ENCODE data around the gene STK24.

The STK24 gene

GRCh38 chr13:98486412-98486811, 90.5 kb downstream of the STK24 start:
- no peak for DNase-seq

- no peak for DNase-seq
Observed at GRCh38 chr13:98485561-98485960, 91.3 kb downstream of the STK24 start.

GRCh38 chr13:98484289-98485219, 92.4 kb downstream of the STK24 start:
- peak; percentile 33 for DNase-seq

DNA sequence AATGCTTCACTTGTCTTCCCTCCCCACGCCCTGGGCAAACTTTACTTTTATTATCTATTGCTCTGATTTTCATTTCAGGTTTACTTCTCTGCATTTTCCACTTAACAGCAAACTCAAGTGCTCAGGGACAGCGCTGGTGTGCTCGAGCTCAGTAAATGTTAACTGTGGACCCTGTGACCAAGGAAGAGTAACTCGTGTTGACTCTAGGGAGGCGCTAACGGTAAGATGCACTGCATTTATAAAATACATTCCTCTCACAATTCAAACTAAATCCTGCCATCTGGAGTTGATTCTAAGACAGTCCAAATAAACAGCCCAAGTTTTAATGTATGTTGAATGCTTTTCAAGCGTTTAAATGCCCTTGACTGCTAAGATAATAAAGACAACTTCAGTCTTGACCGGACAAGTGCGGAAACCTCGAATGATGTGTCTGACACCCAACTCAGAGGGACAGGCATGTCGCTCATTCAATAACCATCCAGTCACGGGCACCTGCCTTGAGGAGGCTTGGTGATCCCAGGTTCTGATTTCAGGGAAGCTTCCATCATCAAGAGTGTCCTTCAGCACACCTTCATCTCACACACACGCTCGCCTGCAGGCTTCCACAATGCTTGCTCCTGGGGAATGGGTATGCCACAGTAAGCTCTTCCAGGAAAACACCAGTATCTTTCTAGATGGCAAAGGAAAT, 93.2 kb downstream of the STK24 start:
- DNase-seq: no peak

GRCh38 chr13:98482476-98483444, 94.1 kb downstream of the STK24 start:
- DNase-seq: no peak

GRCh38 chr13:98480915-98481877, 95.7 kb downstream of the STK24 start:
- DNase-seq: no peak

DNA sequence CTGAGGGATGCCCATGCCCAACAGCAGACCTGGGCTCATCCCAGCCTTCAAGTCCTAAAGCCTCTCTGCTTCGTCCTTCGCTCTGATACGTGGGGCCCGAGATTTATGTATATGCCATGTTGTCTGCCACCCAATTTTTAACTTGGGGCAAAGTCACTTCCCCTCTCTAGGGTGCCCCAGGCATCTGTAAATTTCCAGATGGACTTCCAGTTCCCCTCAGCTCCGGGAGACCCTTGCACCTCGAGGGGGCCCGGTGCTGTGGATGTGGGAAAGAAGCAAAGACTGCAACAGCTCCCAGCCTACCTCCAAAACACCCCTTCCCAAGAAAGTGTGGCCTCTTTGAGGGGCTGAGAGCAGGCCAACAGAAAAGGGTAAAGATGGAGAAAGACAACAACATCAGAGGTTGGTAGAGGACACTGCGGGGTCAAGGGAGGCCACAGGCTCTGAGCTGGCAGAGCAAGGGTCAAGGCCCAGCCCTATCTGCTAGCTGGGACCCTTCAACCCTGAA, 97.4 kb downstream of the STK24 start:
- DNase-seq: no peak

DNA sequence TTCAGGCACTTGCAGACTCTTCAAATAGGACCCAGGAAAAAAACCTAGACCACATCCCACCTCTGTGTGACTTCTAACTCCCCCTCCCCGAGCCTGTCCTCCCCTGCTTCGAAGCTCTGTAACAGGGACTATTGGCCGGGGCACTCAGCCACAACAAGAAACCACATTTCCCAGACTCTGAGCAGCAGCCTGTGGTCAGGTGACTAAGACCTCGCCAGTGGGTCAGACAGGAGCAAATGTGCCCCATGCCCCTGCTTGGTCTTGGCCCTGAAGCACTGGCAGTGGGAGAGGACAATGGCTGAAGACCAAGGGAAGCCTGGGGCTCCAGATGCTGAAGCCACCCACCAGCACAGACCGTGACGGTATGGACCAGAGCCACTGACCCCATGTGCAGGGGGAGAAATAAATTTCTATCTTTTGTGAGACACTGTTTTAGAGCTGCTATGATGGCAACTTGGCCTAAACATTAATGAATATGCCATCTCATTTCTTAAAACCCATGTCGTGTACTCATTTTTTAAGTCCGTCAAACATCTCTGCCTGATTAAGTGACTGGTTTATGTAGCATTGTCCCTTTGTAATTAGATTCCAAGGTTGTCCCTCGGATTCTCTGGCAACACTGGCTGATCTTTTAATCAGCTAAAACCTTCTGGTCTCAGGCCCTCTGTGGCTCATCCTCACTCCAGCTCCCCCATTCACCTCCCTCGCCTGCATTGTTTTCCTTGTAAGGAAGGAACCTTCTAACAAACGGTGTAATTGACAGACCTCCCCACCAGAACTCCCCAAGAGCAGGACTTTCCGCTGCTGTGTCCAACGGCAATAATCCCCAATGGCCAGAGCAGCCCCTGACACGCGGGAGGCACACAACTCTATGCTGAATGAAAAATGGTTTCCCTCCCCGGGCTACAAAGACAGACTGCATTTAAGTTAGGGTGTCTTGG, 98.4 kb downstream of the STK24 start:
- DNase-seq: peak; percentile 64

DNA sequence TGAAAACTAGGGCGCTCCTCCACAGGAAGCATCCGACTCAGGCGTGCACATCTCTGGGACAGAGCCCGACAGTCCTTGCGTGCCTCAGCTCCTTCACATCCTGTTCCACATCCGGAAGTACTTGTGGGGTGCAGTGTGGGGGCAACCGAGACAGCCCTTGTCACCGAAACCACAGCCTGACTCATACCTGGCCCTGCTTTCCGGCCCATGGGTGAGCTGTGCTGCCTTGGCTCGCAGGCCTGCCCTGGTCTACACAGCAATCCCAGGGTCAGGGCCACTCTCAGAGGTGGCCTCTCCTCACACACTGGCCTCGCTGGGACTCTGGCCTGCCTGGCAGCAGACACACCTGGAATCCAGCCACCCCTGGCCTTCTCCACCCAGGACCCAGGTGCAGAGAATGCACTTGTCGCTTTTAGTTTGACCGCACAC, 100.4 kb downstream of the STK24 start:
- peak; percentile 88 for DNase-seq

GRCh38 chr13:98476106-98476505, 100.8 kb downstream of the STK24 start:
- DNase-seq: no peak

GRCh38 chr13:98475522-98475921, 101.4 kb downstream of the STK24 start:
- no peak for DNase-seq

GRCh38 chr13:98474761-98475160, 102.1 kb downstream of the STK24 start:
- DNase-seq: no peak

DNA sequence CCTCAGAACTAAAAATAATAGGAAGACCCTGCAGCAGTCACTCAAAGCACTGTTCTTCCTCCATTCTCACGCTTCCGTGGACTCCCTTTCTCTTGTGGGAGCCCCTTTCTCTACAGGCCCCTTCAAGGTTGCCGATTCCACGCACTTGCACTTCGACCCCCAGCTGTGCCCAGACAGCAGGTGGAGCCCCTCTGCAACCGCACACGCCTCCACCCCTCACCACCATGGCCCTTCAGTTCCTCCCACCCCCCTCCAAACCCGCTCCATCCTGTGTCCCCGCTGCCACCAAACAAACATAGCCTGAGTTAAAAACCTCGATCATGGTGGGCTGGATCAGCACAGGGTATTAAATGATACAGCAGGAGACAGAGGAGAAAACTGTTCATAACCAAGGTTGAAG, 102.6 kb downstream of the STK24 start:
- DNase-seq: no peak

GRCh38 chr13:98473788-98474144, 103.1 kb downstream of the STK24 start:
- DNase-seq: no peak

GRCh38 chr13:98473135-98473787, 103.6 kb downstream of the STK24 start:
- DNase-seq: no peak

DNA sequence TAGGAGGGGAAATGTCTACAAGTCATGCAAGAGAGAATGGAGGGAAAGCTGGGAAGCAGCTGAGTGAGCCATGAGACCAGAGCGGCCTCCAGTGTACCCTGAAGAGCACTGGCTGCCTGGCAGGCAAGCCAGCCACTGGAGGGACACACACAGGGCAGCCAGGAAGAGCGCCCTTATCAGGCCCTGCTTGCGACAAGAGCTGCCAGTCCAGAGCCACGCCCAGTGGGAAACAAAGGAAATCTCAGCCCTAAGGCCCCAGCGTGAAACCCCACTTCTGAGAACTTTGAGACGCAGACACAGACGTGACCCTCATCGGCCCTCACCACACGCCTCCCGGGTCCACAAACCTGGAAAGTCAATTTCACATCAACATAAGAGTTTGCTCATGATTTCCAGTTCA, 105.0 kb downstream of the STK24 start:
- DNase-seq: no peak

GRCh38 chr13:98470920-98471319, 106.0 kb downstream of the STK24 start:
- DNase-seq: no peak

- DNase-seq: no peak
Observed at GRCh38 chr13:98468929-98469328, 108.0 kb downstream of the STK24 start.

- DNase-seq: no peak
Observed at GRCh38 chr13:98468361-98468760, 108.5 kb downstream of the STK24 start.
